Activated B cell treated with CpG ODN at 0.5 μM for 24 hours (primary cell): ENCODE measurements around the gene DSG1. TPM values are rescaled to one million over a fixed set of nuclear protein-coding genes. Genes with fewer than 3 reads are reported as not detected.

Experiments
- ATAC-seq: fragments of 200-7000 bp; cut with Tn5 transposase; one replicate; pipeline ENCODE4 v1.10.0; 2021; ENCODE audit warnings: low read depth, mild to moderate bottlenecking, moderate library complexity
- CTCF ChIA-PET: fragments of 350-600 bp; sonication (Branson Sonifier 250); formaldehyde crosslinking; loops from one replicate; lab custom pipeline; 2021; ENCODE audit warnings: antibody characterized with exemption; lab: Charles Lee
- POLR2A ChIA-PET: fragments of 350-600 bp; sonication (Branson Sonifier 250); formaldehyde crosslinking; loops from one replicate; lab custom pipeline; 2021; ENCODE audit warnings: antibody characterized with exemption; lab: Charles Lee
- DNase-seq: peaks from one replicate; pipeline ENCODE4 v3.0.0; 2022
- H3K27ac Mint-ChIP-seq: one replicate; pipeline ENCODE4 v1.8.0; 2020; ENCODE audit warnings: mixed read lengths
- H3K27me3 Mint-ChIP-seq: one replicate; pipeline ENCODE4 v1.8.0; 2021; ENCODE audit warnings: mixed read lengths
- H3K36me3 Mint-ChIP-seq: one replicate; pipeline ENCODE4 v1.8.0; 2021; ENCODE audit warnings: low read depth, mixed read lengths
- H3K4me1 Mint-ChIP-seq: one replicate; pipeline ENCODE4 v1.8.0; 2021; ENCODE audit warnings: mixed read lengths
- H3K4me3 Mint-ChIP-seq: one replicate; pipeline ENCODE4 v1.8.0; 2020; ENCODE audit warnings: mild to moderate bottlenecking, mixed read lengths
- H3K9me3 Mint-ChIP-seq: one replicate; pipeline ENCODE4 v1.8.0; 2020; ENCODE audit warnings: mixed read lengths
- CTCF ChIP-seq: fragments of 200-600 bp; IDR thresholded peaks from one replicate; pipeline ENCODE4 v1.8.0; 2022; ENCODE audit warnings: antibody characterized with exemption, mild to moderate bottlenecking
- intact Hi-C: fragments of 100-400 bp; cut with micrococcal nuclease; formaldehyde crosslinking; loops from one replicate; pipeline ENCODE4 v1.15.1; 2024
- total RNA-seq: library from RNA; stranded (reverse); gene quantifications from 2 replicates; pipeline ENCODE4 v1.2.3, GENCODE V29; 2022

DSG1 gene
- total RNA-seq = not detected in 2 replicates

GRCh38 chr18:31317860-31318259 lies at the start of gene DSG1:
Gene DSG1, plus strand, starts transcription at chr18:31318160. Its CDS starts 141 bp downstream, at chr18:31318301.
- Mint-ChIP-seq H3K4me1 (no peaks in the 10 kb centered on the region), H3K4me3 (no peak within 1 kb of the TSS), H3K9me3 (peaks cover 3% of the 10 kb centered on the region), H3K27me3 (no peaks in the 10 kb centered on the region), H3K36me3 (no peaks in the 10 kb centered on the region), H3K27ac (no peak within 1 kb of the TSS)
- CTCF ChIA-PET = no interaction called here
- intact Hi-C loops = no loop called here
- DNase-seq (no peak), ATAC-seq (no peak)
- POLR2A ChIA-PET = no interaction called here
- TF ChIP-seq CTCF = no peak

DNA sequence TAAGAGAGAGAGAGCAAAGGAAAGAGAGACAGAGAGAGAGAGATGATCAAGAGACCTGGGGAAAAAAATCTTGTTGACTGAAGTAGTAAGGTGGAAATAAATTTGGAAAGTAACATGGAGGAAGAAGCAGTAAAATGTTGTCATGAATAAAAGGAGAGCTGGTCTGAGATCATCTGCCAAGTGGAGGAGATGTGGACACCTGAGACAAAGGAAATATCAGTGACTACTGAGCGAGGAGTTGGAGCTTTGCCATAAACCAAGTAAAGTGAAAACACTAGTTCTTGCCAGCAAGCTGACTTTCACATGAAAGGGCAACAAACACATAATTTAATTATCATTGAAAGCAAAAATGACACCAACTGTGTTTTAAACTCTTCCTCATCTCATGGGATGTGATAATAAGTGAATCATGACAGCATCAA lies 49.0 kb upstream of the DSG1 start:
- CTCF ChIA-PET = no interaction called here
- no peaks in the 10 kb centered on the region for H3K9me3 Mint-ChIP-seq
- H3K27me3 Mint-ChIP-seq = no peaks in the 10 kb centered on the region
- POLR2A ChIA-PET = no interaction called here
- TF ChIP-seq CTCF = no peak
- no peaks in the 10 kb centered on the region for H3K36me3 Mint-ChIP-seq
- ATAC-seq (no peak), DNase-seq (no peak)
- no peak overlapping the region for H3K27ac Mint-ChIP-seq
- intact Hi-C loops = no loop called here
- no peaks in the 10 kb centered on the region for H3K4me1 Mint-ChIP-seq
- H3K4me3 Mint-ChIP-seq = no peak overlapping the region

GRCh38 chr18:31269566-31269965 lies 48.4 kb upstream of the DSG1 start:
- DNase-seq = no peak

GRCh38 chr18:31270578-31270977 lies 47.4 kb upstream of the DSG1 start:
- Mint-ChIP-seq H3K9me3 (no peaks in the 10 kb centered on the region), H3K36me3 (no peaks in the 10 kb centered on the region), H3K4me3 (no peak overlapping the region), H3K27me3 (no peaks in the 10 kb centered on the region), H3K4me1 (no peaks in the 10 kb centered on the region), H3K27ac (no peak overlapping the region)
- ATAC-seq (no peak), DNase-seq (no peak)
- POLR2A ChIA-PET = no interaction called here
- no peak for TF ChIP-seq CTCF
- CTCF ChIA-PET = no interaction called here
- intact Hi-C loops = no loop called here

More at GRCh38 chr18:31269566-31269965, 48.4 kb upstream of the DSG1 start:
- Mint-ChIP-seq H3K4me3 (no peak overlapping the region), H3K9me3 (no peaks in the 10 kb centered on the region), H3K27ac (no peak overlapping the region), H3K4me1 (no peaks in the 10 kb centered on the region), H3K36me3 (no peaks in the 10 kb centered on the region), H3K27me3 (no peaks in the 10 kb centered on the region)
- CTCF ChIA-PET = no interaction called here
- ATAC-seq = no peak
- POLR2A ChIA-PET = no interaction called here
- TF ChIP-seq CTCF = no peak
- intact Hi-C loops = no loop called here

GRCh38 chr18:31273812-31274527 lies 44.0 kb upstream of the DSG1 start:
- CTCF ChIA-PET = no interaction called here
- no peaks in the 10 kb centered on the region for H3K4me1 Mint-ChIP-seq
- no peak for DNase-seq
- no peaks in the 10 kb centered on the region for H3K36me3 Mint-ChIP-seq
- no peak overlapping the region for H3K4me3 Mint-ChIP-seq
- no peak for ATAC-seq
- no peak overlapping the region for H3K27ac Mint-ChIP-seq
- no peak for TF ChIP-seq CTCF
- no peaks in the 10 kb centered on the region for H3K9me3 Mint-ChIP-seq
- intact Hi-C loops = no loop called here
- POLR2A ChIA-PET = no interaction called here
- H3K27me3 Mint-ChIP-seq = no peaks in the 10 kb centered on the region
